Keratinocyte (primary cell): ENCODE measurements around the gene EIF2B2. TPM values are rescaled to one million over a fixed set of nuclear protein-coding genes. Genes with fewer than 3 reads are reported as not detected.

ENCODE experiments used
- DNase-seq: peaks from one replicate; pipeline ENCODE4 v3.0.0-alpha.2; 2011; ENCODE audit warnings: low read depth, missing footprints, low spot score
- FAIRE-seq: peaks from 2 replicates; lab custom pipeline; 2011; peaks lifted over from hg19 to GRCh38; lab: Jason Lieb, UNC
- H2AFZ ChIP-seq: 2 replicates; pipeline ENCODE4 v1.6.0; 2012; ENCODE audit warnings: low read length, control low read depth, inconsistent platforms; ENCODE audit not compliant: control insufficient read depth
- H3K27ac ChIP-seq: 2 replicates; pipeline ENCODE4 v1.5.1; 2011; ENCODE audit warnings: low read length; ENCODE audit not compliant: control insufficient read depth, insufficient read depth
- H3K27me3 ChIP-seq: 3 replicates; pipeline ENCODE4 v1.6.0; 2011; ENCODE audit warnings: low read length; ENCODE audit not compliant: control insufficient read depth, insufficient read depth; ENCODE audit errors: extremely low read depth
- H3K36me3 ChIP-seq, 2 experiments: 2 replicates in 1 of 2; 3 replicates in 1 of 2; pipeline ENCODE4 v1.5.1; 2011; ENCODE audit warnings: low read length in 2 of 2, mild to moderate bottlenecking in 1 of 2; ENCODE audit not compliant: control insufficient read depth in 2 of 2, insufficient read depth in 2 of 2; ENCODE audit errors: extremely low read depth in 1 of 2
- H3K4me1 ChIP-seq: 3 replicates; pipeline ENCODE4 v1.5.1; 2011; ENCODE audit warnings: low read length; ENCODE audit not compliant: control insufficient read depth, insufficient read depth; ENCODE audit errors: extremely low read depth
- H3K4me2 ChIP-seq: 3 replicates; pipeline ENCODE4 v1.6.0; 2011; ENCODE audit warnings: low read depth, low read length; ENCODE audit not compliant: control insufficient read depth, insufficient read depth; ENCODE audit errors: extremely low read depth
- H3K4me3 ChIP-seq, 3 experiments: fragments of 200-600 bp in 1 of 3; sonication (generic) in 1 of 3; 2 replicates in 2 of 3; 3 replicates in 1 of 3; pipeline ENCODE4 v1.5.1; 2011 to 2016; ENCODE audit warnings: low read length in 3 of 3, mild to moderate bottlenecking in 3 of 3, control low read depth in 2 of 3, inconsistent platforms in 1 of 3, low read depth in 1 of 3, mixed read lengths in 1 of 3, mixed run types in 1 of 3, moderate library complexity in 1 of 3; ENCODE audit not compliant: control insufficient read depth in 2 of 3, insufficient read depth in 2 of 3; ENCODE audit errors: extremely low read depth in 1 of 3
- H3K79me2 ChIP-seq: 2 replicates; pipeline ENCODE4 v1.6.0; 2012; ENCODE audit warnings: low read length; ENCODE audit not compliant: control insufficient read depth, insufficient read depth
- H3K9ac ChIP-seq: 3 replicates; pipeline ENCODE4 v1.6.0; 2011; ENCODE audit warnings: low read length; ENCODE audit not compliant: control insufficient read depth, insufficient read depth; ENCODE audit errors: extremely low read depth
- H3K9me1 ChIP-seq: 3 replicates; pipeline ENCODE4 v1.6.0; 2011; ENCODE audit warnings: low read length; ENCODE audit not compliant: control insufficient read depth, insufficient read depth; ENCODE audit errors: extremely low read depth
- H3K9me3 ChIP-seq: 2 replicates; pipeline ENCODE4 v1.5.1; 2012; ENCODE audit warnings: low read depth, low read length; ENCODE audit not compliant: control insufficient read depth
- H4K20me1 ChIP-seq: 3 replicates; pipeline ENCODE4 v1.6.0; 2011; ENCODE audit warnings: low read length; ENCODE audit not compliant: control insufficient read depth, insufficient read depth; ENCODE audit errors: extremely low read depth
- EZH2 ChIP-seq: IDR thresholded peaks from one replicate; pipeline ENCODE4 v1.6.1; 2012; ENCODE audit warnings: inconsistent platforms, mild to moderate bottlenecking, low read length, moderate library complexity
- dilution Hi-C: fragments of 300-500 bp; cut with MboI; formaldehyde crosslinking; loops from one replicate; pipeline ENCODE4 v1.7.0; 2020; ENCODE audit warnings: low sequenced_read_pairs; ENCODE audit not compliant: extremely low pct_ligation_motif_present
- polyA plus RNA-seq, 5 experiments: library from polyadenylated mRNA; depleted of rRNA in 3 of 5; stranded (reverse) in 3 of 5; stranded (forward) in 1 of 5; unstranded in 1 of 5; fragments of >200 nt; gene quantifications; 1 replicate in 1 of 5; 2 replicates in 3 of 5; 3 replicates in 1 of 5; pipeline versions ENCODE4 v1.2.1 to v1.2.3, GENCODE V29; 2011 to 2012; ENCODE audit warnings: missing spikeins in 2 of 5, low read depth in 1 of 5, low replicate concordance in 1 of 5
- TF ChIP-seq, protein P1 (sequence below), 3 experiments: IDR thresholded peaks in 1 of 3; conservative IDR thresholded peaks in 1 of 3; optimal IDR thresholded peaks in 1 of 3; 2 replicates in 2 of 3; 3 replicates in 1 of 3; pipeline versions ENCODE3 to v1.5.1; 2011; ENCODE audit warnings: low read length in 3 of 3, mild to moderate bottlenecking in 3 of 3, moderate library complexity in 2 of 3, control low read depth in 1 of 3, inconsistent platforms in 1 of 3; ENCODE audit not compliant: insufficient read depth in 2 of 3; ENCODE audit errors: extremely low read depth in 1 of 3

EIF2B2 gene
- polyA plus RNA-seq, 1 donor (not counting 4 experiments of a cell fraction or from before 2014, with no cell fraction given), result 113 TPM

DNA sequence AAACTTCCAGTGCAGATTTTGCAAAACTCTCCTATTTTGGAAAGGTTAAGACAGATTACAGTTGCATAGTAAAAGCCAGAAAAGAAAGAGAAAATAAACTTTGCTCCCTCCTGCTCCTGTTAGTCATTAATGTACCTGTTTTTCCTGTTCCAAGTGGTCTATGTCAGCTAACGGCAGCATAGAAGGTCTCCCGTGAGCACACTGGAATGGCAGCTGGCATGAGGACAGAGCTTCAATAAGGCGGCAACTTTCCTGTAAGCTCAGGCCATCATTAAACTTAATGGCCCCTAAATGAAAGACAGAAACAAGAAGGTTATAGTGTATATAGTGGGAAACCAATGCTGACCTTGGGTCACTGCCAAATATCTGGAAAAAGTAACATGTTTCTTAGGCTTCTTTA lies 16.0 kb downstream of the EIF2B2 start:
- Histone ChIP-seq H4K20me1 (no peaks in the 10 kb centered on the region), H3K36me3 (peaks cover 26 to 31% of the 10 kb centered on the region in 2 experiments), H3K27ac (no peak overlapping the region), H3K4me1 (no peaks in the 10 kb centered on the region), H3K27me3 (no peaks in the 10 kb centered on the region), H3K9ac (no peak overlapping the region), H3K4me3 (no peak overlapping the region), H3K4me2 (no peak overlapping the region), H3K79me2 (no peaks in the 10 kb centered on the region), H2AFZ (no peak overlapping the region), H3K9me3 (no peaks in the 10 kb centered on the region), H3K9me1 (no peaks in the 10 kb centered on the region)
- dilution Hi-C loops, result no loop called here
- no peak for TF ChIP-seq EZH2
- TF ChIP-seq, protein P1, sequence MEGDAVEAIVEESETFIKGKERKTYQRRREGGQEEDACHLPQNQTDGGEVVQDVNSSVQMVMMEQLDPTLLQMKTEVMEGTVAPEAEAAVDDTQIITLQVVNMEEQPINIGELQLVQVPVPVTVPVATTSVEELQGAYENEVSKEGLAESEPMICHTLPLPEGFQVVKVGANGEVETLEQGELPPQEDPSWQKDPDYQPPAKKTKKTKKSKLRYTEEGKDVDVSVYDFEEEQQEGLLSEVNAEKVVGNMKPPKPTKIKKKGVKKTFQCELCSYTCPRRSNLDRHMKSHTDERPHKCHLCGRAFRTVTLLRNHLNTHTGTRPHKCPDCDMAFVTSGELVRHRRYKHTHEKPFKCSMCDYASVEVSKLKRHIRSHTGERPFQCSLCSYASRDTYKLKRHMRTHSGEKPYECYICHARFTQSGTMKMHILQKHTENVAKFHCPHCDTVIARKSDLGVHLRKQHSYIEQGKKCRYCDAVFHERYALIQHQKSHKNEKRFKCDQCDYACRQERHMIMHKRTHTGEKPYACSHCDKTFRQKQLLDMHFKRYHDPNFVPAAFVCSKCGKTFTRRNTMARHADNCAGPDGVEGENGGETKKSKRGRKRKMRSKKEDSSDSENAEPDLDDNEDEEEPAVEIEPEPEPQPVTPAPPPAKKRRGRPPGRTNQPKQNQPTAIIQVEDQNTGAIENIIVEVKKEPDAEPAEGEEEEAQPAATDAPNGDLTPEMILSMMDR (optimal IDR thresholded peaks at IDR 0.05 in 1 of 3, IDR thresholded peaks at IDR 0.05 in 1 of 3, conservative IDR thresholded peaks at IDR 0.05 in 1 of 3; ENCODE audit: extremely low read depth in 1 of 3, insufficient read depth in 2 of 3, low read length in 3 of 3), result no peak
- FAIRE-seq, result no peak
- DNase-seq, result no peak

DNA sequence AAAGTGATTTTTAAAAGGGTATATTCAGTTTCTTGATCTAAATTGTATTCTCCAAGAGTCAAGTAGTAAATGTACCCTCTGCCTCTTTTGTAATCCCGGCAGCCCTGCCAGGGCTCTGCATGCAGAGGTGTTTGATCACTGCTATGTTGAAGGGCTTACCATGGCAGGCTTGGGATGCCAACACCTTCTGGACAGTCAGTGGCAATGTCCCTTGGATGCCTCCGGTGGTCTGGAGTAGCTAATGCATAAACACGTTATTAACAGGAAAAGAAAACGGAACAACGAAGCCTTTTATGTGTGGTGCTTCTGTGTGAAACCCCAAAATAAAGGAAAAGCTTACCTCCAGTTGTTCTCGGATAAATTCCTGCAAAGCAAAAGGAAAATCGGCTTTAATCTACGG lies 19.9 kb downstream of the EIF2B2 start:
- no peak for TF ChIP-seq EZH2
- TF ChIP-seq, protein P1 (optimal IDR thresholded peaks at IDR 0.05 in 1 of 3, IDR thresholded peaks at IDR 0.05 in 1 of 3, conservative IDR thresholded peaks at IDR 0.05 in 1 of 3; ENCODE audit: extremely low read depth in 1 of 3, insufficient read depth in 2 of 3, low read length in 3 of 3), result peak; percentile 42 to 60 (median 53)
- H2AFZ ChIP-seq, result no peak overlapping the region
- no peak for DNase-seq
- no peak overlapping the region for H3K9ac ChIP-seq
- no peak overlapping the region for H3K4me2 ChIP-seq
- no peaks in the 10 kb centered on the region for H3K9me1 ChIP-seq
- H3K27ac ChIP-seq, result no peak overlapping the region
- dilution Hi-C loops, result no loop called here
- H3K36me3 ChIP-seq, result peaks cover 17 to 18% of the 10 kb centered on the region in 2 experiments
- no peak overlapping the region for H3K4me3 ChIP-seq
- no peaks in the 10 kb centered on the region for H3K4me1 ChIP-seq
- no peaks in the 10 kb centered on the region for H3K27me3 ChIP-seq
- H3K9me3 ChIP-seq, result no peaks in the 10 kb centered on the region
- no peak for FAIRE-seq
- H3K79me2 ChIP-seq, result no peaks in the 10 kb centered on the region
- H4K20me1 ChIP-seq, result no peaks in the 10 kb centered on the region
